Measurements from ENCODE around the gene VDAC2. TPM values are rescaled to one million over a fixed set of nuclear protein-coding genes. Genes with fewer than 3 reads are reported as not detected.
A peak's percentile ranks its signal among the peaks of the same experiment; 100 is the strongest.

The VDAC2 gene
- total RNA-seq, 4 donors from 2014 or later = 219 to 319 (median 285) TPM

DNA sequence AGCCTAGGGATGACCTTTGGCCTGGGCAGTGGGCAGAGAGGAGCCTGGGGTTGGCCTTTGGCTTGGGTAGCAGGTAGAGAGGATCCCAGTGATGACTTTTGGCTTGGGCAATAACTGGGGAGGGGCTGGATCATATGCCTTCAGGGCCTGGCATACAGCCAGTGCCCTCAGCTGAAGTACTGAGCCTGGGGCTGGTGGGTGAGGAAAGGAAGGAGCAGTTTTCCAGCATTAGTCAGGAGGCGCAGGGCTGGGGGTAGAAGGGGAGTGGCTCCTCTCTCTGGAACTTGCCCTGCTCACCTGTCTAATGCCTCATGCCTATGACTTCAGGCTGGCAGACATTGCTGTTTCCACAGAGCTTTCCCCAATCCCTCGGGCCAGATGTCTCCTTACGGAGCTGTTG is 40.3 kb downstream of the VDAC2 start:
- 47 to 60% methylated on average over 1 to 3 of the region's 3 CpGs for WGBS, 2 donors
- Histone ChIP-seq H3K27me3 (no peaks in the 10 kb centered on the region), H3K9me3 (no peaks in the 10 kb centered on the region), H3K36me3 (no peaks in the 10 kb centered on the region), H3K27ac (peak overlapping the region; percentile 82 to 93 (median 84)), H3K4me3 (no peak overlapping the region), H3K4me1 (peaks cover 18 to 94% (median 51%) of the 10 kb centered on the region in 3 donors)
- no peak for TF ChIP-seq POLR2A (IDR thresholded peaks at IDR 0.05)
- TF ChIP-seq, protein P1, sequence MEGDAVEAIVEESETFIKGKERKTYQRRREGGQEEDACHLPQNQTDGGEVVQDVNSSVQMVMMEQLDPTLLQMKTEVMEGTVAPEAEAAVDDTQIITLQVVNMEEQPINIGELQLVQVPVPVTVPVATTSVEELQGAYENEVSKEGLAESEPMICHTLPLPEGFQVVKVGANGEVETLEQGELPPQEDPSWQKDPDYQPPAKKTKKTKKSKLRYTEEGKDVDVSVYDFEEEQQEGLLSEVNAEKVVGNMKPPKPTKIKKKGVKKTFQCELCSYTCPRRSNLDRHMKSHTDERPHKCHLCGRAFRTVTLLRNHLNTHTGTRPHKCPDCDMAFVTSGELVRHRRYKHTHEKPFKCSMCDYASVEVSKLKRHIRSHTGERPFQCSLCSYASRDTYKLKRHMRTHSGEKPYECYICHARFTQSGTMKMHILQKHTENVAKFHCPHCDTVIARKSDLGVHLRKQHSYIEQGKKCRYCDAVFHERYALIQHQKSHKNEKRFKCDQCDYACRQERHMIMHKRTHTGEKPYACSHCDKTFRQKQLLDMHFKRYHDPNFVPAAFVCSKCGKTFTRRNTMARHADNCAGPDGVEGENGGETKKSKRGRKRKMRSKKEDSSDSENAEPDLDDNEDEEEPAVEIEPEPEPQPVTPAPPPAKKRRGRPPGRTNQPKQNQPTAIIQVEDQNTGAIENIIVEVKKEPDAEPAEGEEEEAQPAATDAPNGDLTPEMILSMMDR (IDR thresholded peaks at IDR 0.05) = no peak
- DNase-seq = no peak
- intact Hi-C loops (cut with DNase I) = no loop called here

DNA sequence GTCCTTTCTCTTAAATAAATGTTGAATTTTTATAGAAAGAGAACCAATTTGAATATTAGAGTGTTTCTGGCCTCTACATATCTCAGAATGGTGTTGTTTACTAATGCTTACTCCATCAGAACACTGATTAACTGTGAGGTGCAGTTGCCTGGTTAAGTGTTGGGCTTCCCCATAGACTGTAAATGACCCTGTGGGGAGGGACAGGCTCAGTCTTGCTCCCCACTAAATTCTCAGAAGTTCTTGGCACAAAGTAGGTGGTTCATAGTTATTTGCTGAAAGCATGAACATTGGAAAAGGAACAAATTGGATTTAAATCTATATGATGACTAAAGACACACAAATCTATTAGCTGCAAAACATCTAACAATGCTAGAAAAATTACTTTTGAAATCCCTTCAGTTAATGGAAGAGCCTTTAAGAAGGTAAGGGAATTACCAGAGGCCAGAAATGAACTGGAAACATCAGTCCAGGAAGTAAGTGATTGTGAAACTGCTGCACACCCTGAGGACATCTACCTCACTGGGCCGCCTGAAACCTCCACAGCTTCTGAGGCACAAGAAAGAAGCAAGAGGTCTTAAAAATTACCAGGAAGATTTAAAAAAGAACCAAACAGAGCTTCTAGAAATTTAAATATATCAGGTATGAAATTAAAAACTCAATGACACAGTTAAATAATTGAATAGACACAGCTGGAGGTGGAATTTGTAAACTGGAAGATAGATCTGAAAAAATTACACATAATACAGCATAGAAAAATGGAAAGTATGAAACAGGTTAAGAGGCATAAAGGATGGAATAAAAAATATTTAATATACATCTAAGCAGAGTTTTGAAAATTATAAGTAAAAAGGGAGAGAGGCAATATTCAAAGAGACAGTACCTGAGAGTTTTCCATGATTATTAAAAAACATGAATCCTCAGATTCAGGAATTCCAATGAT is 43.0 kb downstream of the VDAC2 start:
- 43 to 45% methylated on average over 1 of the region's 1 CpG for WGBS, 2 donors
- TF ChIP-seq, protein P1 (IDR thresholded peaks at IDR 0.05) = no peak
- no peak for TF ChIP-seq POLR2A (IDR thresholded peaks at IDR 0.05)
- Histone ChIP-seq H3K27me3 (no peaks in the 10 kb centered on the region), H3K36me3 (no peaks in the 10 kb centered on the region), H3K27ac (peak overlapping the region; percentile 82 to 93 (median 84)), H3K4me1 (peaks cover 6 to 71% (median 26%) of the 10 kb centered on the region in 3 donors), H3K4me3 (no peak overlapping the region), H3K9me3 (no peaks in the 10 kb centered on the region)
- intact Hi-C loops (cut with DNase I) = no loop called here
- no peak for DNase-seq

DNA sequence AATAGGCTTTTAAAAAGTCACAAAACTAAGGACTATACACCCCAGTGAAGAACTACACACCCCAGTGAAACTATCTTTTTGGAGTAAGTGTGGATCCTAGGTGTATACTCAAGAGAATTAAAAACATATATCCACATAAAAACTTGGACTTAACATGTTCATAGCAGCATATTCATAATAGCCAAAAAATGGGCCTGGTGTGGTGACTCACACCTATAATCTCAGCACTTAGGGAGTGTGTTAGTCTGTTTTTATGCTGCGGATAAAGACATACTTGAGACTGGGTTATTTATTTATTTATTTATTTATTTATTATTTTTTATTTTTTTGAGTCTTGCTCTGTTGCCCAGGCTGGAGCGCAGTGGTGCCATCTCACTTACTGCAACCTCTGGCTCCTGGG is 44.1 kb downstream of the VDAC2 start:
- Histone ChIP-seq H3K36me3 (no peaks in the 10 kb centered on the region), H3K4me3 (no peak overlapping the region), H3K27ac (peak overlapping the region; percentile 82 to 93 (median 83)), H3K27me3 (no peaks in the 10 kb centered on the region), H3K4me1 (peaks cover 6 to 61% (median 23%) of the 10 kb centered on the region in 3 donors), H3K9me3 (no peaks in the 10 kb centered on the region)
- intact Hi-C loops (cut with DNase I) = no loop called here
- DNase-seq = no peak
- WGBS, 2 donors = 64 to 70% methylated on average over 2 of the region's 2 CpGs
- TF ChIP-seq POLR2A (IDR thresholded peaks at IDR 0.05) = no peak
- TF ChIP-seq, protein P1 (IDR thresholded peaks at IDR 0.05) = no peak

DNA sequence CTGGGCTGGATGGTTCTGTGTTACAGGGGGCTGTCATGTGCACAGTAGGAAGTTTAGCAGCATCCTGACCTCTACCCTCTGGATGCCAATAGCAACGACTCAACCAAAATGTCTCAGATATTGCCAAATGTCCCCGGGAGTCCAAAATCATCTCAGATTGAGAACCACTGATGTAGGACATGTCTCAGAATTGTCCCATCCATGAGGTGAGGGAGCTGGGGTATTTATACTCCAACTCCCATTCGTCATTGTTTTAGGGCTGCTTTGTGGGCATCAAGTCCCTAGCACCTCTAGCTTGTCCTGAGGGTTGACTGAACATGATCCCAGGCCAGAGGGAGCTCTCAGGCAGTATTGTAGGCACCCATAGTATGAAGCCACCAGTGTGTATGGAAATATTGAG is 50.4 kb downstream of the VDAC2 start:
- DNase-seq = no peak
- Histone ChIP-seq H3K27ac (peak overlapping the region in 3 of 4 donors; percentile 76 to 90 (median 86)), H3K27me3 (no peaks in the 10 kb centered on the region), H3K4me1 (peaks cover 5 to 29% (median 13%) of the 10 kb centered on the region in 3 donors), H3K9me3 (no peaks in the 10 kb centered on the region), H3K36me3 (no peaks in the 10 kb centered on the region), H3K4me3 (no peak overlapping the region)
- no peak for TF ChIP-seq POLR2A (IDR thresholded peaks at IDR 0.05)
- TF ChIP-seq, protein P1 (IDR thresholded peaks at IDR 0.05) = no peak
- WGBS, 2 donors = 59 to 76% methylated on average over 3 of the region's 3 CpGs
- intact Hi-C loops (cut with DNase I) = no loop called here

Measured in esophagus squamous epithelium (tissue), 5 donors.